NCI-H69 (cell line): ENCODE data around the gene RPS6KA2.
A peak's percentile ranks its signal among the peaks of the same experiment; 100 is the strongest.

Source experiments
- DNase-seq: peaks from one replicate; lab custom pipeline; 2025; lab: John Stamatoyannopoulos, UW

Gene RPS6KA2

GRCh38 chr6:166465671-166466087, 161.4 kb downstream of the RPS6KA2 start:
- DNase-seq, result peak; percentile 5

GRCh38 chr6:166465003-166465399, 162.1 kb downstream of the RPS6KA2 start:
- DNase-seq, result no peak

DNA sequence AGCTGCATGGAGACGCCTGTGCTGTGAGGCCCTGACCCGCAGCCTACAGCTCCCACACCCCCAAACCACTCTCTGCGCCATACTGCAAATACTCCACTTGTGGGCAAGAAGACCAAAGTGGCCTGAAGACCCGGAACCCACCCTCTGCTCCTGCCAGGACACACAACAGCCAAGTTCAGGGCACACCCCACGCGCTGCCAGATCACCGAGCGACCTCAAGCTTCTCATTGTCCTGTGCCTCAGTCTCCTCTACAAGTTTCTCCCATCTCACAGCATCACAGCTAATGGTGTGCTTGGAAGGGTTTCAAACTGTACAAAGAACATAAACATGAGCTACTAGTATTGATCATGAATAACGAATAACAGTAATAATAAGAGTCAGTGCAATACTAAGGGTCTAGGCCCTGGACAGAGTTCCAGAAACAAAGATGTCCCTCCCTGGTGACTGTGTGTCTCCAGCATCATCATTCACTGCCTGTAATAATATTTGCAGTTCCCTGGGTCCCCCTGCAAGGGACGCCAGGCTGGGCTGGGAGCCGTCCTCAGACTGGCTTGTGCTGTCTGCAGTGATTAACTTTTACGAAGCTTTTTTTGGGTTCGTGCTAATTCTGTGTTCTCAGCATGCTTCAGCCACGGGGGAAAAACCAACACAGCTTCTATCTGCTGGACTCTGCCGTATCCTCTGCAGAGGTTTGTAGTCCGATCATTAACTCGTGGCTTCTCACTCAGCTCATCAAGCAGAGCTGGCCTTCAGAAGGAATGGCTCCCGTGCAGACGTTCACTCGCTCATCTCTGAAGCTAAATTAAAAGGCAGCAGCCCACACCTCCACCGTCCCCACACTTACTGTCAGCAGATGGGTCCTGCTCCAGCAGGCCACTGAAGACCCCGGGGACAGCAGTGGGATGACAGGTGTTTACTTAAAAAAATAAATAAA, 162.7 kb downstream of the RPS6KA2 start:
- DNase-seq, result no peak

DNA sequence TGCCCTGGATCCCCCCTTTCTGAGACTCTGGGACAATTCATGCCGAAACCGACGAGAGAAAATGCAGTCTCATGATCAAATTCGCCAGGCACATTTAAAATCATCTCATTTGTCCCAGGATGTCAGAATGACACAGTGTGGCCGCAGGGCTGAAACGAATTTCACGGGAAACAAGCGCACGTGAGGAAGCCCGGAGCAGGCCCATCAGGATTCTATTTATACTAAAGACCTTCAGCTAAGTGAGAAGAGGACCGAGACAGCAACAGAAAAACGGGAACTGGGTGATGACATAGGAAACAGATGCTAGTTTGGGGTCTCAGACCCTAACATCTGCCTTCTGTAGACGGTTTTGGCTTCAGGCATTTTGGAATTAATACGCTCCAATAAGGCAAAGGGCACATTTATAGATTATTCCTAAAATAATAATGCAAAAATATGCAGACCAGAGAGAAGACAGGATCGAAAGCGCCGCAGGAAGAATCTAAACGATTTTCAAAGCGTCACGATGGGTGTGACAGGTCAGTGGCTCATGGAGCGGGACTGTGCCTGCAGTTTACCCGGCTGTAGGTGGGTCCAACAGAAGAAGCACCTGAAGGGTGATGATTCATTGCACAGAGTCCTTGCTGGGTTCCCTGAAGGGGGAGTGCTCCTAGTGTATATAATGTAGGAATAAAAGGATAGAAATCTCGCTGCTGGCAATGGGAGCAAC, 163.5 kb downstream of the RPS6KA2 start:
- no peak for DNase-seq

DNA sequence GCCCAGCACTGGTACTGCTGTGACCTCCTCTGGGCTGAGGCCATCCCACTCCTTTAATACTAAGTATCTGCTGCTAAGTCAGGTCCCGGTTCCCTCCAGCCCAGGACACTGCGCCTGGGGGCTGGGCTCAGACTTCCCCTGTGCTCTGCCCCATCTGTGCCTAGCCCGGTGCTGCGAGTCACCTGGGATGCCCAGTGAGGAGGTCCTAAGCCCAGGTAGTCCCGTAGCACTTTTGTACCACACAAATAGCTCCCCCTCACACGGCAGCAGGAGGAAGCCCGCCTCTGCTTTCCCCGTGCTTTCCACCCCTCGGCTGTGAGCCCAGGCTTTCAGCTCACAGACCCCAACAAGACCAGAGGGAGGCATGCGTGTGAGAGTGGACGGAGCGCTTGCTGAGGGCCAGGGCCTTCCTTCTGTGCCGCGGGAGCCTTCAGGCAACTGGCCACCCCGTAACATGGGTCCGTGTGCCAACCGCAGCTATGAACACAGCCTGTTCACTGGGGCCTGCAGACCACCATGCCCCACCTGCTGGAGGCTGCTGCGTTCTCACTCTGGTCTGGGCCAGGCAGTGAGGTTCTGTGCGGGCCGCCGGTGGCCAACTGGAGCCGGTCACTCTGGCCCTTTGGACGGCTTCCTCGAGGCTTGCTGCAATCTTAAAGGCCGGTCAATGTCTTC, 164.5 kb downstream of the RPS6KA2 start:
- DNase-seq, result no peak

GRCh38 chr6:166461821-166462460, 165.1 kb downstream of the RPS6KA2 start:
- no peak for DNase-seq

DNA sequence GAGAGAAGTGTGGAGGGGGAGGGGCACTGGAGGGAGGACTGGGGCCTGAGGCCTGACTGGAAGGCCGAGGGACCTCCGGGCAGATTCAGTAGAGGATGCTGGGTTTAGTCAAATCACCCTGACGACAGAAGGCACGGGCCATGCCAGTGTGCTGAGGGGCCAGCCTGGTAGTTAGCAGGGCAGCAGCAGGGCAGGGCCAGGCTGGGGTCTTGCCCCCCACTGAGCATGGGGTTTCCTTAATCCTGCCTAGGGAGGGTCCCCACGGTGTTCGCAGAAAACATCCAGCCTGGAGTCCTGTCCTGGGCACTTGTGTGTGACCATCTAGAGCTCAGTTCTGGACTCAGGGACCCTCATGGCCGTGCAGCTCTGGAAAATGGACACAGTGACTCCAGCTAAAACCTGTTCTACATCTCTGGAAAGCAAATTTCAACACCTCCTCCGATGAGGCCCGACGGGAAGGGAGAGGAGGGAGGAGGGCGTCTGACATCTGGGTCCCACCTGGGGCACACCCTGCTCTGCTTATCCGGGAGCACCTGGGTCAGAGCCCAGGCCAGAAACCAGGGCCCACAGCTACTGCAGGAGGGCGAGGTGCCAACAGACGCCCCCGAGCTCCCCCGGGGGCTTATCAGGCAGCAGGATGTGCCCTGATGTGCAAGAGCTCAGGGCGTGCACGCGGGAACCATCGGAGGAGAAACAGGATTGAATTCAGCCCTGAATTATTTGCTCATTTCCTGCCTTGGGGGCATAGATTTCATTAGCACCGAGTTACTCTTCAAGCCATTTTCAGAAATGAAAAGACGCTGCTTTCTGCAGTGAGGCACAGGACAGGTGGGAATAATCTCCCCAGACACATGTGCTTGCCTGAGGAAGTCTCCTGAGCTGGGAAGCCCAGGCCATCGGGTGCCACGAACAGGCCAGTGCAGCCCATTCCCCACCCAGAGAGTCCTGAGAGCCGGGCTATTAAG, 166.3 kb downstream of the RPS6KA2 start:
- DNase-seq, result peak; percentile 29

DNA sequence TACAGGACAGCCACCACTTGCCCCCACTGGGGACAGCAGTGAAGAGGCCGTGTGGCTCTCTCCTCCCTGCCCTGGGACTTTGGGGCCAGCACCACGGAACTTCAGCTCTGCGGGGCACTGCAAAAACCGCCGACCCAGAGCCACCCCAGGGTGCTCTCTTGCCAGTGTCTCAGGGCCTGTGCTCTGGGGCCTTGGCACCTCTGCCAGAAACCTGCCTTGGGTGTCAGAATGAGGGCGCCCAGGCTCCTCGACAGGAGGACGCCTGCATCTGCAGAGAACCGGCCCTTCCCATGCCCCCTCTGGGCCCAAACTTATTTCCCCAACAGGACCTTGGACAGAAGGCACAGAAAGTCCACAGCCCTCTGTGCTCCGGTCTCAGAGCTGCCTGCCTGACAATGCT, 167.1 kb downstream of the RPS6KA2 start:
- DNase-seq, result no peak

- no peak for DNase-seq
Measured at GRCh38 chr6:166459272-166459671, 167.8 kb downstream of the RPS6KA2 start.

- DNase-seq, result peak; percentile 26
Measured at GRCh38 chr6:166456395-166457156, 170.5 kb downstream of the RPS6KA2 start.

GRCh38 chr6:166454692-166455515, 172.1 kb downstream of the RPS6KA2 start:
- no peak for DNase-seq

- no peak for DNase-seq
Measured at GRCh38 chr6:166453651-166454050, 173.4 kb downstream of the RPS6KA2 start.

DNA sequence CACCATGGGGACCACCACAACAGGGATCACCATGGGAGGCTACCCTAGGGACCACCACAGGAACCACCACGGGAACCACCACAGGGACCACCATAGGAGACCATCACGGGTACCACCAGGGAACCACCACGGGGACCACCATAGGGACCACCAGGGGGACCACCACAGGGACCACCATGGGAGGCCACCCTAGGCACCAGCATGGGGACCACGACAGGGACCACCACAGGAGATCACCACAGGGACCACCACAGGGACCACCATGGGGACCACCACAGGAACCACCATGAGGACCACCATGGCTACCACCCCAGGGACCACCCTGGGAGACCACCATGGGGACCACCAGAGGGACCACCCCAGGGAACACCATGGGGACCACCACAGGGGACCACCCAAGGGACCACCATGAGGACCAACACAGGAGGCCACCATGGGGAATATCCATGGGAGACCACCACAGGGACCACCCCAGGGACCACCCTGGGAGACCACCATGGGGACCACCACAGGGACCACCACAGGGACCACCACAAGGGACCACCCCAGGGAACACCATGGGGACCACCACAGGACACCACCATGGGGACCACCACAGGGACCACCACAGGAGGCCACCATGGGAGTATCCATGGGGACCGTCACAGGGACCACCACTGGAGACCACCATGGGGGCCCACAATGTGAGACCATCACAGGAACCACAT, 176.7 kb downstream of the RPS6KA2 start:
- no peak for DNase-seq

GRCh38 chr6:166449641-166450040, 177.4 kb downstream of the RPS6KA2 start:
- no peak for DNase-seq

DNA sequence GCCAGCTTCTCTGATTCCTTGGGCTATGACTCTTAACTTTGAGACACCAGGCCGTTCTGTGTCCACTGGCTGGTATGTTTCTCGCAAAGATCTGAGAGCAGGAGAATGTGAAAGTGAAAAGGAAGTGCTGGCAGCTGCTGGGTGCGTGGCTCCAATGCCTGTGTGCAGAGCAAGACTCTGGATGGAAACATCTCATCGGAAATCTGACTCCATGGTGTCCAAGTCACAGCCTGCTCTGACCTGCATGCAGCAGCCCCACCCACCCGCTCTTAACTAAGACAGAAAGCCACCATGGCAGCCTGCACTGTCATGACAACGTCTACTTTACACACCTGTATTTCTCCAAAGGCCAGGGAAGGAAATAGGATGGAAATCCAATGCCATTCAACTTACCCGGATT, 178.0 kb downstream of the RPS6KA2 start:
- no peak for DNase-seq

GRCh38 chr6:166448432-166448831, 178.6 kb downstream of the RPS6KA2 start:
- DNase-seq, result no peak

- DNase-seq, result no peak
Measured at GRCh38 chr6:166446567-166447065, 180.4 kb downstream of the RPS6KA2 start.

DNA sequence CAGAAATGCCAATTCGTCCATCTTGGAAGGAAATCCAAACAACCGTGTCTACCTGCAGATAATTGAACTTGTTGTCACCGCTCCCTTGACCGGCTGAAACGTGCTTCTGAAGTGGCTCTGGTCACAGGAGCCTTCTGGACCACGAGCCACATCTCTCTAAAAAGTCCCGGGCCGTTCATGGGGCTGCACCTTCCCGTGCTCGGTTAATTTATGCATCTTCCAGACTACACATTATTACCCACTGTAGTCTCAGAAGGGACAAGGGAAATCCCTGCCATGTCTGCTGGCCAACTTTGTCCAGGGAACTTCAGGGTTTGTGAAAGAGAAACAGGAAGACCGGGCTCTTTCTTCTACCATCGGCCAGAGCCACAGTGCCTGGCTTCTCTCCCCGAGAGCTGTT, 180.9 kb downstream of the RPS6KA2 start:
- no peak for DNase-seq
